ENCODE data around the gene GSN.

Gene GSN

GRCh38 chr9:121350036-121350435 is 82.1 kb downstream of the GSN start:
- no peak for DNase-seq (ENCODE audit: low read depth in 3 of 3)

GRCh38 chr9:121350993-121351561 is 83.1 kb downstream of the GSN start:
- no peak for DNase-seq (ENCODE audit: low read depth in 3 of 3)

DNA sequence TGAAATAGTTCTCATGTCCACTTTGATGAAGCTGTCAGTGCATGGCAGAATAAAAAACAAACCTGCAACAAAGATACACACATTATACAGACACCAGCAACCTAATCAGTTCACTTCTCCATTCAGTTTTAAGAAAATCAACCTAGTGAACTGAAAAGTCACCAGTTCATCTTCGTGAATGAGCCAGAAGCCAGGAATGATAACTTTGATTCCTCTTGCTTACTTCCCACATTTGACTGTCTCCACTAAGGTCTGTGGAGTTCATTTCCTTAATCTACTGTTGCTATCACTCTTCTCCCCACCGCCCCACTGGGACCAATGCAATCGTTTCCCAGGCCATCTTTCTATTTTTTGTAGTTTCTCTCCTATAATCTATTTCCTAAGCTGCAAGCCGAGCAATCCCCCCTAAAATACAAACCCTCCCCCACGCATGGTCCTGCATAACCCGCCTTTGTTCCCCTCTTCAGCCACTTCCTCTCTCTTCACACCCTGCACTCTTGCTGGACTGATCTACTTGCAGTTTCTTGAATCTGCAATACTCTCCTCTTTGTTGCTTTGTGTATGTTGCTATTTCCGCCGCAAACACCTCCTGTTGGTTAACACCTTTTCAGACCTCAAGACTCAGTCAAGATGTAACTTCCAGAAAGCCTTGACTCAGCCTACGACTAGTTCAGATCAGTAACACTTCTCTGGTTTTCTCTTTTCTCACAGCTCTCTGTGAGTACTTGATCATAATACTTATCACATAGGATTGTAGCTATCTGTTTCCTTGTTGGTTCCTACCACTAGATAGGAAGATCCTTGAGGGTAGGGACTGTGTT is 85.5 kb downstream of the GSN start:
- peak in 2 of 3 experiments; percentile 9 to 23 for DNase-seq (ENCODE audit: low read depth in 3 of 3)

GRCh38 chr9:121354141-121354540 is 86.2 kb downstream of the GSN start:
- DNase-seq (ENCODE audit: low read depth in 3 of 3) = no peak

DNA sequence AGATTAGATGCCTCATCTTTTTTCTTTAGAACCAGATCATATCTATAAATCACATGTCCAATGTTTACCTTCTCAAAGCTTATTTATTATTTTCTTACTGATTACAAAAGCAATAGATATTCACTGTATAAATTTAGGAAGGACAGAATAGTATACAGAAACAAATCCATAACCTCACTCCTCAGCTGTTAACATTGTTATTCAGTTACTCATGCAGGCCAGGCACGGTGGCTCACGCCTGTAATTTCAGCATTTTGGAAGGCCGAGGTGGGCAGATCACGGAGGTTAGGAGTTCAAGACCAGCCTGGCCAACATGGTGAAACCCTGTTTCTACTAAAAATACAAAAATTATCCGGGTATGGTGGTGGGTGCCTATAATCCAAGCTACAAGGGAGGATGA is 86.8 kb downstream of the GSN start:
- DNase-seq (ENCODE audit: low read depth in 3 of 3) = no peak

DNA sequence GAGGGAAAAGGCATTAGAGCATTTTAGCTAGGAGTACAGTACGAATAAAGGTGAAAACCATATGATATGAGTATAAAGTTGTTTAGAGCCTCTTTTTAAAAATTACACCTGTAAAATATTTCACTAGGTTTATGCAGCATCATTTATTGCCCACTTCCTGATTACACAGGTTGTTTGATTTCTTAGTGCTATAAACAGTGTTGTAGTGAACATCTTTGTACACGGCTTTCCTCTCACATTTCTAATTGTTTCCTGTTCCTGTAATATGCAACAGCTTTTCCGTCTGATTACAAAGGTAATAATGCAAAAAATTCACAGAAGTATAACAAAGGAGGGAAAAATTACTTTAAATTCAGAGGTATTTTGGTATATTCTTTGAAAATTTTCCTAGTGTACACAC is 89.0 kb downstream of the GSN start:
- DNase-seq (ENCODE audit: low read depth in 3 of 3) = no peak

DNA sequence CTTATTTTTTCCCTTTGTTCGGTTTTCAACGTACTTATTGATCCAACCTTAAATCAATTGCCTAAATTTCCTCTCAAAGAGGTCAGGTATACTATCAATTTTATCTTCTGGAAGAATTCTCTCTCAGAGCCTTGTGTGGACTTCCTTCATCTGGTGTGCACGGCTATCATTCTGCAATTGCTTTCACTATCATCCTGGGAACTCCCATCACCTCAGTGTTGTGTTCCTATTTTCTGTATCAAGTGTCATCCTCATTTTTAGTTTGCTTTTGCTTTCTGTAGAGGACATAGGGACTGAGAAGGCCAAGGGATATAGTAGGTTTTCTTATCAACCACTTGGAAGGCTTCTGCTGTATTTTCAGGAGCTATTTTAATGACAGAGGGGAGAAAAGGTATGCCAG is 90.8 kb downstream of the GSN start:
- no peak for DNase-seq (ENCODE audit: low read depth in 3 of 3)

DNA sequence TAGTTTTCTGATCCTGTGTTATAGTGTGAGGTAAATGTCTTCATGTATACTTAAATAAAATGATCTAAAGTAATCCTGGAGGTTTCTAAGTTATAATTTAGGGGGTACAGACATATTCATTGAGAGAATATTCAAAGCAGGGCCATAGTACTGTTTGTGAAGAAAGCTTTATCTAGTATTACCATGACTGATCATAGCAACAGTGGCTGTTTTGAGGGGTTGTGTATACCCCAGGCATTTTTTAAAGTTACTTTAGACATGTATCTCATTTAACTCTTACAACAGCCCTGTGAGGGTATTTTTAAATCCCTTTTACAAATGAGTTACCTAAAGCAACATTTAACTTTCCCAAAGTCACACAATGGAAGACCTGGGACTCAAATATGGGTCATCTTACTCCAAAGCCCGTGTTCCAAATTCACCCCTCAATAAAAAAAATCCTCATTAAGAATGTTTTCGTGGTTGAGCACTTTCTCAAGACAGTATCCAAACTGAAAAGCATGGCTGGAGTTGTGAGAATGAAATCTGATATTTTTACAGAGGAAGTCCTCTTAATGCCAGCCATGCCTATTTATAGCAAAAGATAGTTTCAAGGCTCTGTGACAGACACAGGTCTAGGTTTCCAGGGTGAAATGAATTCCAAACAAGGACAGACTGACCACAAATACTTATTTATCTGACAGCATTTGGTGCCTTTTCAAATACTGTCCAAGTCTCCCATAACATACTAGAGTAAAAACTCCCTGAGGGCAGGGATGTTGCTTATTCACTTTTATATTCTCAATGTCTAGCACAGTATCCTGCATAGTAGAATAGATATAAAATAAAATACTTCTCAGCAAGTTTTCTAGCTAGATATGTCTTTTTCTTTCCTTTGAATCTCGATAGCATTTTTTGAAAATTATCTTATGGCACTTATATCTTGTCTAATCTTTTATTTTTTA is 91.7 kb downstream of the GSN start:
- DNase-seq (ENCODE audit: low read depth in 3 of 3) = no peak

DNA sequence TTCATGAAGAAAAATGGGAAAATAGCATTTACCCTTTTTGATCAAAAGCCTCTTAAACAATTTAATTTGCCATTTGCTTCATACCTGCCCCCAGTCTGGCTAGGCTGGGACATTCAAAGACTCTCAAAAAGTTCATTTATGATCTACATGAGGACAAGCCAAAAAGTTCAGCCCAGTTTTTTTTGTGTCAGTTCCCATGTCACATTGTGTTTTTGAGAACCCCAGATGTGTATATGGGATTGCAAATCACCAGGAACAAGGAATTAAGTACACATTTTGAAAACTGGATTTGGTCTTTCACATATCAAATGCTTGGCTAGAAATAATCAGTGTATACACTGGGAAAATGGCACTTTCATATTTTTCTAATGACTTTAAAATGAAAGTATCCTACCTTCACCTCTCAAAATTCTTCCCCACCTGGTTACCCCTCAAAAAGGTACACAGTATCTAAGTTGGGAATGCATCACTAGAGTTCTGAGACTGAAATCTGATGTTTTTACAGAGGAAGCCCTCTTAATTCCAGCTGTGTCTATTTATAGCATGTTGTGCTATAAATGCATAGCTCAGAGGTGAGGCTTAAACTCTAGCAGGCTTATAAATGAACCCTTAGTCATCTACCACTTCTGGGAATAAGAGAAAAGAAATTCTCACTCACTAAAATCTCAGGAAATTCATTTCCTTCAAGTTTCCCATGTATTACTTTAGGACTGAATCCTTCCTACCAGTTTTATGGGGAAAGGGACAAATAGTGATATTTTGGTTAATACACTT is 92.8 kb downstream of the GSN start:
- DNase-seq (ENCODE audit: low read depth in 3 of 3) = no peak

DNA sequence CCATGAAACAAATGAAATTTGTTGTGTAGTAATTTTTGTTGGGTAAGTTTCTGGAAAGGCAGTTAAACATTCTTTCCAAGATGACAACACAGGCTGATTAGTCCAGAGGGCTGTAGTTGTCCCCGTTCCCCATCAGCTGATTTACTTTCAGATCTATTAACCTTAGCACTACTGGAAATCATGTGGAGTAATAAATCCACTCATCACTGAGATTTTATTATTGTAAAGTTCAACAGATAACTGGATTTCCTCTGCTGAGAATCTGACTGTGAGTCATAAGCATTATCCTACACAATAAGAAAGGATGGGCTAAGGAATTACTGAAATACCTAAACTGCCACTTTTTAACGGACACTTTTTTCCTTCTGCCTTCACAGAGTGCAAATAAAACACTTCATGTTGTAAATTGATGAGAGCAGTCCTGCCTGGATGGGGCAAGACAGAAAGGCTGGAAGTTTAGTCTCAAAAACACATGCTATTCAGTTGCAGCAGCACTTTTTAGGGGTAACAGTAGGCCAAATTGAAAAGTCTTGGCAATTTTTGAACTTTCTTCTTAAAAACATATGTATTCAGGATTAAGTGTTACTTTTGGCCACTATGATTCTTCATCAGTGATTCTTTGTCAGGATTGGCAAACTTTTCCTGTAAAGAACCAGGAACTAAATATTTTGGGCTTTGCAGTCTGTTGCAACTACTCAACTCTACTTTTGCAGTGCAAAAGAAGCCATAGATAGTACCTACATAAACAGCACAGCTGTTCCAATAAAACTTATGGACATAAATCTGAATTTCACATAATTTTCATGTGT is 95.1 kb downstream of the GSN start:
- no peak for DNase-seq (ENCODE audit: low read depth in 3 of 3)

DNA sequence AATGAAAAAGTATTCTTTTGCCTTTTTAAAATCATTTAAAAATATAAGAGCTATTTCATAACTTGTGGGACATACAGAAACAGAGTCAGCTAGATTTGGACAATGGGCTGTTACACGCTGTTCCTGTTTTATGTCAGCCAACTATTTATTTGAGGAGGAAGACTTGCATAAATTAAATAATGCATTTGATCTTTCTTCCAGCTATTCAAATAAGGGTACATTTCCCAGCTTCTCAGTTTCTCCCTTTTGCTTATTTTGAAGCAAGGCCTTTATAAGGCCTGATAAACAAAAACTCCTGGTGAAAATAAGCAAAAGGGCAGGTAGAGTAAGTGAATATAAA is 95.6 kb downstream of the GSN start:
- DNase-seq (ENCODE audit: low read depth in 3 of 3) = no peak

- DNase-seq (ENCODE audit: low read depth in 3 of 3) = no peak
These were observed 96.1 kb downstream of the GSN start for GRCh38 chr9:121364077-121364476.

DNA sequence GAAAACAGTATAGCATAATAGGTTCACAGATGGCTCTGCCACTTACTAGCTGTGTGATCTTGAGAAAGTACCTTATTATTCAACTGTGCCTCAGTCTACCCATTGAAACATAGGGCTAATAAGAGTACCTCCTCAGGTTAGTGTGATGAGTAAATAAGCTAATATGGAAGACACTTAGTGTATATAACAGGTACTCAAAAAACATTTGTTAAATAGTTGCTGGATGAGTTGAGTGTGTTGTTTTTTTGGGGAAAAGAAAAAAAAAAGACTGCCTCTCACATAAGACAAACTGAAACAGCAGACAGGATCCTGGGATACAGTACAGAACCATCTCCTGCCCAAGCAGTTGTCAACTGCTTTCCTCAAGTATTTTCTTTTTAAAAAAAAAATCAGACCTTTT is 96.9 kb downstream of the GSN start:
- no peak for DNase-seq (ENCODE audit: low read depth in 3 of 3)

DNA sequence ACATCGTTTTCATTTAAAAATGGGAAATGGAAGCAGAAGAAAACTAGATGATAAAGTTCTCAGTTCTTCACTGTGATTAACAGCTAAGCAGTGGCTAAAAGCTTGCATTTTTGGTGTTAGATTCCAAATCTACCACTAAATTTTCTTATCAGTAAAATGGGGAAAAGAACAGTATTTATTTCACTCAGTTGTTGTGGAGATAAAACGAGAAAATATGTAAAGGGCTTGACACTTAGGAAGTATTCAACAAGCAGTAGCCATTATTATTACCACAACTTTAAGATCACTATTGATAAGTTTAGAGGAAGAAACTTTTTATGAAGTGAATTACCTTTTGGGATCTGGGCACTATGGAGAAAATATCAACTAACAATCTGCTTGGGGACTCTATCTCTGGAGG is 97.6 kb downstream of the GSN start:
- DNase-seq (ENCODE audit: low read depth in 3 of 3) = no peak

GRCh38 chr9:121366611-121367192 is 98.7 kb downstream of the GSN start:
- DNase-seq (ENCODE audit: low read depth in 3 of 3) = no peak

DNA sequence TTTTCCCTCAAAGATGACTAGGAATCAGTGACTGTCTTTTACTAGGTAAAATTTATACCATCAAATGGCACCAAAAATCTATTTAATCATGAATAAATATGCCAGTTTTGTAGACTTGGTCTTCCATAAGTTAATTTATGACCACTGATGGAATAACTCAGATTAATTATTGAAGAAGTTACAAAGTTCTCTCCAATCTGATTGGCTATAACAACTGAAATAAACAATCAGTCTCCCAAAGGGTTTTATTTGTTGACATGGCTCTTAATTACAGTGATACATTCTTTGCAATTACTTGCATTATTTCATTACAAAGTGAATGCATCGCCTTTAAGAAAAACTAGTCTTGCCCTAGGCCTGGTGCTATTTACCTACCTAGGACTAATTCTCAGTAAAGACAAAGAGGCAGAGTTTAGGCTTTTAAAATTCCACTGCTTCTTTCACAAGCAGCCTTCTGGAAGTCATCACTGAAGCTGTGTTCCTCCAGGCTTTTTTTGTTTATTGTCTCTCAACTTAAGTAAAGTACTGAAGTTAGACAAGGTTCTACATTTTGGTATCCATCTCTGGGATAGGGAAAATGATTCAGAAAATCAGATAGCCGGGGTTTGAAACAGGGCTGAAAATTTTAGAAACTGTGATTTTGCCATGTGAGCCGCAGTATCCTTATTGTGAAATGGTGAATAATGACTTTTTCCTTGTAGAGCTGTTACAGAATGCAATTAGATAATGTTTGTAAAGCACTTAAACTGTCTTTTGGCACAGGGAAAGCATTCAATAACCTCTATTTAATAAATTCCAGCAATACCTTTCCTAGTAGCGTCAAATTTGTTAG is 99.6 kb downstream of the GSN start:
- DNase-seq (ENCODE audit: low read depth in 3 of 3) = no peak

GRCh38 chr9:121368138-121368522 is 100.2 kb downstream of the GSN start:
- DNase-seq (ENCODE audit: low read depth in 3 of 3) = no peak

GRCh38 chr9:121368745-121369144 is 100.8 kb downstream of the GSN start:
- DNase-seq (ENCODE audit: low read depth in 3 of 3) = no peak

- DNase-seq (ENCODE audit: low read depth in 3 of 3) = peak in 2 of 3 experiments; percentile 25 to 51
These were observed 101.8 kb downstream of the GSN start, which contains the start of gene STOM for GRCh38 chr9:121369595-121370265. Gene STOM, minus strand, starts transcription at chr9:121370250. Its CDS starts 63 bp downstream, at chr9:121370187.
